HG03378 (cell line): Measurements from ENCODE around the gene CEBPG.

Experiments used
- ATAC-seq: cut with Tn5 transposase; IDR thresholded peaks from one replicate; pipeline ENCODE4 v1.9.1; 2021; ENCODE audit warnings: mild to moderate bottlenecking, moderate library complexity; ENCODE audit not compliant: unreplicated experiment

CEBPG gene

GRCh38 chr19:33381101-33381500 is 7.6 kb downstream of the CEBPG start:
- ATAC-seq = no peak

GRCh38 chr19:33382006-33382405 is 8.5 kb downstream of the CEBPG start:
- ATAC-seq = no peak

- no peak for ATAC-seq
Measured at GRCh38 chr19:33382982-33383381, 9.5 kb downstream of the CEBPG start.

- ATAC-seq = no peak
Measured at GRCh38 chr19:33383720-33384292, 10.3 kb downstream of the CEBPG start.

- ATAC-seq = no peak
Measured at GRCh38 chr19:33384983-33385382, 11.5 kb downstream of the CEBPG start.

- ATAC-seq = no peak
Measured at GRCh38 chr19:33385956-33386355, 12.4 kb downstream of the CEBPG start.

GRCh38 chr19:33386361-33386858 is 12.9 kb downstream of the CEBPG start:
- ATAC-seq = no peak

- ATAC-seq = no peak
Measured at GRCh38 chr19:33387351-33388230, 14.1 kb downstream of the CEBPG start.

- ATAC-seq = no peak
Measured at GRCh38 chr19:33388231-33388724, 14.8 kb downstream of the CEBPG start.

- ATAC-seq = no peak
Measured at GRCh38 chr19:33388725-33389420, 15.4 kb downstream of the CEBPG start.

GRCh38 chr19:33389421-33390100 is 16.1 kb downstream of the CEBPG start:
- no peak for ATAC-seq

GRCh38 chr19:33390101-33390907 is 16.8 kb downstream of the CEBPG start:
- ATAC-seq = no peak

GRCh38 chr19:33390908-33391630 is 17.6 kb downstream of the CEBPG start:
- no peak for ATAC-seq

GRCh38 chr19:33391631-33392249 is 18.2 kb downstream of the CEBPG start:
- no peak for ATAC-seq

- no peak for ATAC-seq
Measured at GRCh38 chr19:33392341-33393285, 19.1 kb downstream of the CEBPG start.

GRCh38 chr19:33393286-33394005 is 19.9 kb downstream of the CEBPG start:
- ATAC-seq = no peak

GRCh38 chr19:33394006-33394722 is 20.7 kb downstream of the CEBPG start:
- no peak for ATAC-seq
